HG02870 (cell line): Measurements from ENCODE around the gene VKORC1.
"Not testable (repeated sequence)": the region's sequence is repeated elsewhere in the genome, so short reads cannot be mapped to it uniquely, and the experiment has no call there.

Experiments
- ATAC-seq: cut with Tn5 transposase; IDR thresholded peaks from one replicate; pipeline ENCODE4 v1.9.1; 2021; ENCODE audit warnings: mild to moderate bottlenecking, moderate library complexity; ENCODE audit not compliant: unreplicated experiment

VKORC1 gene

DNA sequence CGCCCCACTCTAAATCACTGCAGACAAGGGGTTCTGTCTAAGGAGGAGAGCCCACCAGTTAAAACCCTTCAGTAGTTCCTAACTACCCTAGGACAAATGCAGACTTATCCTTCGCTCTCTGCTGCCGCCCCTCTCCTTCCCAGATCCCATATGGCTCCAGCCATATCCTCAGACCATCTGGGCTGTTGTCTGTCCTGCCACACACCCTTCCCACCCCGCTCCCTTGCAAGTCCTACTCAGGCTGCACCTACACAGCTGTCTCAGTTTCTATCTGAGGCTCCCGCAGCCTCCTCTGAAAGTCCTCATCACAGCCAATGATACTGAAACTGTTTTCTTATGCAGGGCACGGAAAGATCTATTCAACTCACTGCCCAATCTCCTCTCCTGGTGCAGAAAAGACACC is 12.9 kb upstream of the VKORC1 start:
- ATAC-seq: peak; percentile 51

DNA sequence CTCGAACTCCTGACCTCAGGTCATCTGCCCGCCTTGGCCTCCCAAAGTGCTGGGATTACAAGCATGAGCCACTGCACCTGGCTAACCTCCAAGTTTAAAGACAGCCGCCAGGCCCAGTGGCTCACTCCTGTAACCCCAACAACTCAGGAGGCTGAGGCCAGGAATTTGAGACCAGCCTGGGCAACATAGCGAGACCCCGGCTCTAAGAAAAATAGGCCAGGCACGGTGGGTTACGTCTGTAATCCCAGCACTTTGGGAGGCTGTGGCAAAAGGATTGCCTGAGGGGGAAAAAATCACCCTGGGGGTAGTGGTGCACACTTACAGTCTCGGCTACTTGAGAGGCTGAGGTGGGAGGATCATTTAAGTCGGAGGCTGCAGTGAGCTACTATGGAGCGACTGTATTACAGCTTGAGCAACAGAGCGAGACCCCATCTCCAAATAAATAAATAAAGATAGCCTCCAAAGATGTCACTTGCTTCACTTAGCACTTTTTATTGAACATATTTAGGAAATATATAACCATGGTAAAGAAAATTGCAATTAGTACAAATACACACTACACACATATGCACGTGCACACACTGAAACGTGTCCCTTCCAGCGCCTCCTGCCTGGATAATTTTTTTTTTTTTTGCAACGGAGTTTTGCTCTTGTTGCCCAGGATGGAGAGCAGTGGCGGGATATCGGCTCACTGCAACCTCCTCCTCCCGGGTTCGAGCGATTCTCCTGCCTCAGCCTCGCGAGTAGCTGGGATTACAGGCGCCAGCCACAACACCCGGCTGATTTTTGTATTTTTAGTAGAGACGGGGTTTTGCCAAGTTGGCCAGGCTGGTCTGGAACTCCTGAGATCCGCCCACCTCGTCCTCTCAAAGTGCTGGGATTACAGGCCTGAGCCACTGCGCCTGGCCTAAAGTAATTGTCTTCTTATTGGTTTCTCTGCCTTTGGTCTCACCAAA is 12.2 kb upstream of the VKORC1 start:
- ATAC-seq: no peak

DNA sequence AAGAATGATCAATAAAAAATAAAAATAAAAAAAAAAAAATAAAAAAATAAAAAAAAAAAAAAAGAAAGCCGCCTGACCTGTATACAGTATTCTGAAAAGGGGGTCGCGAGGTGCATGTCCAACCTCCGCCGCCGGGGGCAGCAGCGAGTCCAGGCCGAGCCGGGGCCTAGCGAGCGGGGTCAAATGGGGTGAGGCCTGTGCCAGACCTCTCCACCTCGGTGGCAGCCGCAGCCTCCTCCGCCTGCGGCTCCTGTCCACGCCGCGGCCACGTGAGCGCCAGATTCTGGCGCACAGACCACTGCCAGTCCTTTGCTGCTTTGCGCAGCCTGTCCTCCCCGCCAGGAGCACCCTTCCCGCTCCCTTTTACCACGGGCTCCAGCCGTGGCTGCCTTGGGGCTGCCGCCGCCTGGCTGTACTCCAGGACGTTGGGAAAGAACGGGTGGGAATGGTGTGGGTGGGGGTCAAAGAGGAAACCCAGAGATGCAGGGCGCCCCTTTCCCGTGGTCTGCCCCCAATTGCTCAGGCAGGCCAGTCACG is 11.1 kb upstream of the VKORC1 start:
- no peak for ATAC-seq

DNA sequence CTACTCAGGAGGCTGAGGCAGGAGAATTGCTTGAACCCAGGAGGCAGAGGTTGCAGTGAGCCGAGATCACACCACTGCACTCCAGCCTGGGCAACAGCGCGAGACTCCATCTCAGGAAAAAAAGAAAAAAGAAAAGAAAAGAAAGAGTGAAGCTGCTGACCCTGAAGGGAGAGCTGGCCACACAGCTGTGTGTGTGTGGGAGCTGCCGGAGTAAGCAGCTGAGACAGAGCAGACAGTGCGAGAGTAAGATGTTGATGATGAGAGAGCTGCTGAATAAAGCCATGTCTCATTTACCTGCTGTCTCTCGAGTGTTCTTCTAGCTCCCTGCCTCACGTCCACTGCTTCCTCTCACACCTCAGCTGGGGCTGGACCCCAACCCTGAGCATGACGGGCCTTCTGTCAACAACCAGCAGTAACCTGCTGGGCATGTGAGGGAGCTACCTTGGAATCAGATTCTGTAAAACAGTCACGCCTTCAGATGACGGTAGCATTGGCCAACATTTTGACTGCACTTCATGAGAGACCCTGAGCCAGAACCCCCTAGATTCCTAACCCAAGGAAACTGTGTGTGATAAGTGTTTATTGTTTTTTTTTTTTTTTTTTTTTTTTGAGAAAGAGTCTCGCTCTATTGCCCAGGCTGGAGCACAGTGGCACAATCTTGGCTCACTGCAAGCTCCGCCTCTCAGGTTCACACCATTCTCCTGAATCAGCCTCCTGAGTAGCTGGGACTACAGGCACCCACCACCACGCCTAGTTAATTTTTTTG is 6.5 kb upstream of the VKORC1 start:
- ATAC-seq: not testable (repeated sequence)

DNA sequence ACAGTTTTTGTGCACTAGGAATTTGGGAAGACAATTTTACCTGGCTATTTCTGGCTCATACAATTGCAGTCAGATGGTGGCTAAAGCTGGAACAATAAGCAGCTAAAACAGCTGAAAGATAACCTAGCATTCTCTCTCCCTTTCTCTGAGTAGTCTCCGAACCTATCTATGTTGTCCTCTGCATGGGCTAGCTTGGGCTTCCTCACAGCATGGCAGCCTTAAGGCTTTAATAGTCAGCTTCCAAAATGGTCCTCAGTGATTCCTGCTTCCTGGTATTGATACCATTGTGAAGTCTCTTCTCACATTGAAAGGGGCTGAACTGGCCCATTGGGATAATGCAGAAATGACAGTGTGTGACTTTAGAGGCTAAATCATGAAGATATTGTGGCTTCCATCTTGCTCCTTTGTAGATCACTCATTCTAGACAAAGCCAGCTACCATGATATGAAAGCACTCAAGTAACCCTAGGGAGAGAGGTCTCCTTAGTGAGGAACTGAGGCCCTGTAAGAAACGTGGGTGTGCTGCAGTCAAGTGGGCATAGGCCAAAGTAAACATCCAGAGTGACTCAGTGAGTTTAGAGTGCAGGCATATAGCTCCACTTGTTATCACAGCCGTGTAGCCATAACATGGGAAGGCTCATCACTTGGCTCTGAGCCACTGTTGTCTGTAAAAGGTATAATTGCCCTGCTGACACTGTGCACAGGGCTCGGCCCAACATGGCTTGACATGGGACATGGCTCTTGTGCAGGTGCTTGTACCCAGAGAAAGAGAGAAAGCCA is 5.5 kb upstream of the VKORC1 start:
- ATAC-seq: no peak

DNA sequence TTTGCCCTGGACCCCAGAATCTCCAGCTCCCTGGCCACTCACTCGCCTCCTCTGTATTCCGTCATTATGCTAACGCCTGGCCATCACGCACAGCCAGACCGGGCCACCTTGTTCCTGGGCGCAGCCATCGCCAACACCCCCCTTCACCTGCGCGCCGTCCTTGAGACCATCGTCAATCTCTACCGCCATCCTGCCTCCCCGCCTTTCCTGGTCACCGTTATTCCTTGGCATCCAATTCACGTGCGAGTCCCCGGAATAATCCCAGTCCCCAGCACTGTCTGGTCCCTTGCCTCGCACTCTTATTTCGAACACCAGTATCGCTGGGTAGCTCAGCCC is 541 bp downstream of the VKORC1 start:
- no peak for ATAC-seq

DNA sequence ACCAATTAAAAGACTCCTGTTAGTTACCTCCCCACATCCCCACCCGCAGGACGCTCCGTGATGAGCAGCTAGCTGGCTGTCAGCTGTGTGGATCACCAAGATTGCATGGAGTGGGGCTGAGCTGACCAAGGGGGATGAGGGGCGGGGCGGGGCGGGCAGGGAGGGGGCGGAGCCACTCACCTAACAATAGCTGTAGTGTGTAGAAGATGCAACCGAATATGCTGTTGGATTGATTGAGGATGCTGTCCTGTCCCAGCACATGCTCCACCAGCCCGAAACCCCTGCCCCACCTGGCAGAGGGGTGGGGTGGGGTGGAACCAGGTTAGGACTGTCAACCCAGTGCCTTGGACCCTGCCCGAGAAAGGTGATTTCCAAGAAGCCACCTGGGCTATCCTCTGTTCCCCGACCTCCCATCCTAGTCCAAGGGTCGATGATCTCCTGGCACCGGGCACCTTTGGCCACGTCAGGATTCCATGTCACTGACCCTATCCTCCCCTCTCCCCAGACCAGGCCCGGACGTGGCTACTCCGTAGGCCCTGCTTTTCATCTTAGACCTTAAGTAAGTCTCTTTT is 1.4 kb downstream of the VKORC1 start:
- ATAC-seq: no peak

DNA sequence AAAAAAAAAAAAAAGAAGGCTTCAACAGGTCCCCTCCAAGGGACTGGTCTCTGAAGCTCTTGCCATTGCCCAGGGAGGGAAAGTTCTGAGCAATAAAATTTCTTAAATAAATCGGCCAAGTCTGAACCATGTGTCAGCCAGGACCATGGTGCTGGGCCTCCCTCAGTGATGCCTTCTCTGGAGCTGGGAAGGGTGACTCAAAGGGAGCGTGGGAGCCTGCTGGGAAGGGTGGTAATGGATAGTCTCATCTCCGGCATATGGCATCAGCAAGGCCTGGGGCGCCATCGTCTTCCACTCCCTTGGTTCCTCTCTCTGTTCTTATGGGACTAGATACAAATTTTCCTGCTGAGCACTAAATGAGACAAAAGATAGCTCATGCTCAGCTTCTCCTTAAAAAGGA is 2.3 kb downstream of the VKORC1 start:
- ATAC-seq: no peak

DNA sequence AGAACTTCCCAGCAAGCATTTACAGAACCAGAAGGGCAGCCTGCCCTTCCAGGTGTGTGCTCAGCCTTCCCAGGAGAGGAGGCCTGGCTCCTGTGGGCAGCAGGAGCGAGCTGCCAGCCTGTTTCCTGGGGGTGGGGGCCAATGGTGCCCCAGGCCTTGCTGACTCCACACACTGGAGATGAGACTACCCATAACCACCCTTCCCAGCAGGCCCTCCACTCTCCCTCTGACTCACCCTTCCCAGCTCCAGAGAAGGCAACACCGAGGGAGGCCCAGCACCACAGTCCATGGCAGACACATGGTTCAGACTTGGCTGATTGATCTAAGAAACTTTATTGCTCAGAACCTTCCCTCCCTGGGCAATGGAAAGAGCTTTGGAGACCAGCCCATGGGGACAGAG is 4.1 kb downstream of the VKORC1 start:
- no peak for ATAC-seq

DNA sequence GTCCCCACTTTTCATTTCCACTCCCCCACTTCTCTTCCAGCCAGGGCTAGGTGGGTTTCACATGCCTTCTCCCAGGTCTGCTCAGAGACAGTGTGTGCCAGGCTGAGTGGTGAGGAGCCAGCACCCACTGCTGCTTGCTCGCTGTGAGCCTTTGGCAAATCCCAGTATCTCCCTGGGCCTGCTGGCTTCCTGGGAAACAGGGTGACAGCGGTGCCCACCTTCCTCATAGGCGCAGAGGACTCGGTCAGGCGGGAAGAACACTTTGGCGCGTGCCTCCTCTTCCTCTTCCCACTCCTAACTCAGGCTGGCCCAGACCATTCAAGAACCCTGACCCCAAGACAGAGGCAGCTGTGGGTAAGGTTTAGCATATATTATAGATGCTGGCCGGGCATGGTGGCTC is 5.4 kb downstream of the VKORC1 start:
- ATAC-seq: no peak

DNA sequence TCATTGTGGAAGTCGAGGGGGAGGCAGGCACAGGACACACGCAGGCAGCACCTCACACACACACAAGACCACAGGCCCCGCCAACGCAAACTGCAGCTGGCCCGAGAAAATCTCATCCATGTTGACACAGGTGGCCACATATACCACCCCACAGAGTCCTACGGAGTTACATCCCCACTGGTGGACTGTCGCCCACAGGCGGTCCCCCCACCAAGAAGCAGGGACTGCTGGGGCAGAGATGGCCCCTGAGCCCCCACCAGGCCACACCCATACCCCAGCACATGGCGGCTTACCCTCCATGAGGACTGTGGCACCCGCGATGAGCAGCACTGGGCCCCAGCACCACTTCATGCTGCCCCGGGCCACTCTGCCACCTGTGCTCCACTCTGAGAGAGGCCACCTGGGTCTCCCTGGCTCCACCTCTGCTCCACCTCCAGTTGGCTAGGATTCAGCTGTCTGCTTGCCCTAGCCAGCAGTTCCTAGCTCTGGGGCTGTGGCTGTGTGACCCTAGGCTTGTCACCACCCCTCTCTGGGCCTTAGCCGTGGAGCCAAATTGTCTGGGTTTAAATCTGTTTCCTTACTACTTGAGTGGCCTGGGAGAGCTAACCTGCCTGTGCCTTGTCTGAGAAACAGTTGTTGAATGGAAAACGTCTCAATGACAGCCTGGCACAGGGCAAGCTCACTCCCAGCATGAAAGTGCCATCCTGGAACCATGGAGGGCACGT is 6.0 kb downstream of the VKORC1 start, which contains the start of gene PRSS53:
TSS of gene PRSS53 (minus strand) at position 485 of the 725 bp plus-strand sequence. CDS start at position 351, 134 bp downstream.
- ATAC-seq: no peak

DNA sequence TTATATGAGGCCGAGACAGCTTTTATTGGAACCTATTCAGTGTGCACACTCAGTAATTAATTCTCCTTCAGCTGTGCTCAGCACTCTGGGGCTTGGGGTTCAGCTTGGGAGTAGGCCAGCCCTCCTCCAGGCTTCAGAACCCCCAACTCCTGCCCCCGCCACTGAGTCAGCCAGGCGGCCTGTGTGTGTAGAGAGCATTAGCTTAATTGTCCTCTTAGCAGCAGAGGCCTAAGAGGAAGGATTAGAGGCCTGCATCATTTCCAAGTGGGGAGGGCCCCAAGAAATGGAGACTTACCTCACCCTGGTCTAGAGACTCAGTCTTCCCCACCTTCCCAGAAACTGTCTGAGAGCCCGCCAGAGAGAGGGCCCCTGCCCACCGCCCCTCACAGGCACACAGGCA is 6.6 kb downstream of the VKORC1 start:
- no peak for ATAC-seq

DNA sequence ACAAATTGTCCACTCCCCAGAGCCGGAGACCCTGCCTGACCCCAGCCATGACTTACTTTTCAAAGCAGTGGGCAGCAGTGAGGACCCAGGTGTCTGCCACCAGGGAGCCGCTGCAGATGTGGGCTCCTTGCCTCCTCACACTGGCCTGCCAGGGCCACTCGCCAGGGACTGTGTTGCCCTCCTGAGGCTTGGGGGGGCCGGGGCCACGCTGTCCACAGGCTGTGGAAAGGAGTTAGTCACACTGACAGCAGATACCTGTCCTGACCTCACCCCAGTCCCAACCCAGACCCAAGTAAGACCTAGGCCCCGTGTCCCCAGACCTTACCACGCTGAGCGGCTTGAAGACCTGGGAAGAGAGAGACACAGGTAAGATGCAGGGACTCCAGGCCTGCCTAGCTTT is 7.1 kb downstream of the VKORC1 start:
- ATAC-seq: no peak

DNA sequence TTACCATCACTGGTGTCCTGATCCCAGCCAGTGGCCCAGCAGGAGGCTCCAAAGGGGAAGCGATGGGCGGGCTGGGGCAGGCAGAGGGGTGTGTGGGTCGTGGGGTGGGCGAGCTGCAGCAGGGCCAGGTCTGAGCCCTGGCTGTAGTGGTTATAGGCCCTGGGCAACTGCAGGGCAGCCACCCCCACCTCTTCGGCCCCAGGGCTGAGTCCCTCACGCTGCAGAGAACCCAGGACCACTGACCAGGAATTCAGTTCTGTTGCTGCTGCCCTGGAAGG is 8.0 kb downstream of the VKORC1 start:
- ATAC-seq: no peak

DNA sequence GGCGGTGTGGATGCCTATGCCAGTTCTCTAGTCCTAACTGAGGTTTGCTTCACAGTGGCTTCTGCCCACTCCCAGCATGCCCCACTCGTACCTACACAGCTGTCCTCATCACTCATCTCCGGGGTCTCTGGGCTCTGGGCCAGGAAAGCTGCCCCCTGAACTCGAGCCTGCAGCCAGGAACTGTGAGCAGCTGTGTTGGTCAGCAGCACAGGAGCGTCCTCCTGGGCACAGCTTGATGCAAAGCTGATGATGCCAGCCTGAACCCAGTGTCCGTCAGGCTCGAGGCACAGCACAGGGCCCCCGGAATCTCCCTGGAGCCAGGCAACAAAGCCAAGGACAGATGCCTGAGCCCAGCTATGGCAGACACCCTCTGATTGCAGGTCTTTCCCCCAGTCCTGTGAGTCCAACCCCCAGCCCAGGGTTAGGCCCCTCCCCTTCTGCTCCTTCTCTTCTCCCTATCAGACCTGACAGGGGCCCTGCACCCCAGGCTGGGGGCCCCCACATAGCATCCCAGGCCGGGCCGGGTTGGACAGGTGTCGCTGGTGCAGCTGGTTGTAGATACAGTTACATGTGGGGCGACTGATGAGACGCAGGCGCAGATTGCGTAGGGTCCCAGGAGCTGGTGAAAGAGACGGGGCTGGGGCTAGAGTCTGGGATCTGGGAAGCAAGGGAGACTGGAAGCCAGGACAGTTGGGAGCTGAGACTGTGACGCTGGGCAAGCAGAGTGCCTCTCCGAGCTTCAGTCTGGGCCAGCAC is 8.5 kb downstream of the VKORC1 start:
- no peak for ATAC-seq

DNA sequence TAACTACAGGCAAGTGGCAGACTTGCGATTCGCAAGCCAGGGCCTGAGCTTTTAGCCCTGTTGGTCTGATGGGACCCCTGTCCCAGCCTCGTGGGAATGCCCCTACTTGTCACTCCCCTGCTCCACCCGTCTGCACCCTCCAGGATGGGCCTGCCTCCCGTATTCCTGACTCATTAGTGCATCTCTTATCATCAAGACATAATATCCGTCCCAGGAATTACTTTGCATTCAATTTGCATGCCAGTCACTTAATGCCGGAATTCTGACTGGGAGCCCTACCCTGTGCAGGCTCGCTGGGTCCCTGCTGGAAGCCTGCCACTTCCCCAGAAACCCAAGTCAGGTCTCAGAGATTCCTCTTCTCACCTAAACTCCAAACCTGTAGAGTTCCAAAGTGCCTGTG is 9.2 kb downstream of the VKORC1 start:
- ATAC-seq: no peak

DNA sequence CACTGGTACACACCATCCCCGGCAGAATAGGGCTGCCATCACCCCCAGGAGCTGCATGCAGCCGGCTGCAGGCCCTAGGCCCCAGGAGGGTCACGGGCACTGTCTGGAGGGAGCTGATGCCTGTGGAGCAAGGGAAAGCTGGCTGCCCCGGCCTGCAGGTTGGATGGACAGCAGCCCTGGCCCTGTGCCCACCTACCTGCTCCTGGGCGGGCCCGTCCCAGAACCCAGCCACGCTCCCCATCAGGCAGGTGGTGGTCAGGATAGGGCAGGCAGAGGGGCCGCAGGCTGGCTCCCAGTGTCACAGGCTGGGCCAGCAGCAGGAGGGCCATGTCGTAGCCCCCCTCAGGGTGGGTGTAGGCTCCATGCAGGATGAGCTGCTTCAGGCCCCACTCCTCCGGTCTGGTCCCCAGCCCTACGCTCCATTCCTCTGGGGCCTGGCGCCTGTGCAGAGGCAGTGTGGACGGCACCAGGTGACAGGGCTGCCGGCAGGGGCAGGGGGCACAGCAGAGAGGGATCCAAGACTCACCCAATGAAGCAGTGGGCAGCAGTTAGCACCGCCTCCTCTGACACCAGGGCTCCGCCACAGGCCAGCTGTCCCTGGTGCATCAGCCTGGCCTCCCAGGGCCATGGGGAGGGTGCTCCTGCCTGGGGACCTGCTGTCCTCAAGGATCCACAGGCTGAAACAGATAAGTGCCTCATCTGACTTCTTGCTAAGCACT is 9.9 kb downstream of the VKORC1 start:
- ATAC-seq: no peak

DNA sequence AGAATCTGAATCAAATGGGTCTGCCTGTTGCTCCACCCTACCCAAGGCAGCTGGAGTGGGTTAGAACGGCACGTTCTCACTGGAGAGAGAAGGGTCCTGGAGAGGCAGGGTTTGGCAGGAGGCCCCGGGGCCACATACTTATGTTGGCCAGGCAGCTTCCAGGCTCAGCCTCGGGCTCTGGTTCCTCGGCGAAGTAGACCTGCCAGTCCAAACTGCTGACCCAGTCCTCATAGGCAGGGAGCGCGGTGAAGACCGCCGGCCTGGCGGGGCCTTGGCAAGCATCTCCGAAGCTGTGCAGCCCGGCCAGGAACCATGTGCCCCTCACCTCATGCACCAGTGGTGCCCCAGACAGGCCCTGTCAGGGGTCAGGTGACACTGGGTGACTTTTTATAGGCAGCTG is 10.6 kb downstream of the VKORC1 start:
- no peak for ATAC-seq

DNA sequence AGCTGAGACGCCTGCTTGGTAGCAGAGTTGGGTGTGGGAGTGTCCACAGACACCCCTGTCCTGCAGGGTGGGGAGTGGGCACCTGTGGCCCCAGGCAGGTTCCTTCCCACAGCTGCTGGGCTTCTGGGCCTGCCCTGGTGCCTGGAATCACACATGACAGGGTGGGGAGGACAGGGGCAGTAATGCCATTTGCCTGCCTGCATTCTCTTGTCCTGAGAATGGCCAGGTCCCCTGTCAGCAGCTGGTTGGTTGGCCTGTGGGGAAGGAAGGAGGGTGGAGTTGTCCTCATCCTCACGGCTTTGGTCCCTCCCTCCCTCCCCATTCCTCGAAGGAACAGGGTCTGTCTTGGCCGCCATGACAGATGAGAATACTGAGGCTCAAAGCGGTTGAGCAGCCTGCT is 11.0 kb downstream of the VKORC1 start:
- no peak for ATAC-seq
